Measurements from ENCODE around the gene RCN2.

- TF ChIP-seq CTCF (conservative IDR thresholded peaks at IDR 0.05 in 1 of 2, IDR thresholded peaks at IDR 0.05 in 1 of 2; ENCODE audit: extremely low read depth in 1 of 2, insufficient read depth in 1 of 2, low read depth in 1 of 2, low read length in 2 of 2) (no peak), EZH2 (IDR thresholded peaks at IDR 0.05; ENCODE audit: borderline replicate concordance, low read length) (no peak)
These were observed 57.6 kb downstream of the RCN2 start for GRCh38 chr15:76988867-76989780.
